Activated T-cell treated with anti-CD3 and anti-CD28 coated beads for 24 hours (primary cell): ENCODE data around the gene RIPK1.
"Not testable (repeated sequence)": the region's sequence is repeated elsewhere in the genome, so short reads cannot be mapped to it uniquely, and the experiment has no call there.

ENCODE experiments used
- DNase-seq: peaks from one replicate; pipeline ENCODE4 v3.0.0-alpha.2; 2020; ENCODE audit warnings: low read depth

RIPK1 gene

GRCh38 chr6:3136292-3137011 is 68.2 kb downstream of the RIPK1 start:
- DNase-seq: no peak

GRCh38 chr6:3137057-3137777 is 68.9 kb downstream of the RIPK1 start:
- DNase-seq: no peak

DNA sequence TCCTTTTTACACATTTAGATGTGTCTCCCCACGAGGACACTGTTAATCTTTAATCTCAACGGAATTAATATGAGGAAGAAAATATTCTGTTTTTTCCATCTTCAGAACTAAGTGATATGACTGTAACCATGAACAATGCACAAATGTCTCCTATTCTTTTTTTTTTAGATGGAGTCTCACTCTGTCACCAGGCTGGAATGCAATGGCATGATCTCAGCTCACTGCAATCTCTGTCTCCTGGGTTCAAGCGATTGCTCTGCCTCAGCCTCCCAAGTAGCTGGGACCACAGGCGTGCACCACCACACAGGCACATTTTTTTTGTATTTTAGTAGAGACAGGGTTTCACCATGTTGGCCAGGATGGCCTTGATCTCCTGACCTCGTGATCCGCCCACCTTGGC is 69.6 kb downstream of the RIPK1 start:
- DNase-seq: not testable (repeated sequence)

DNA sequence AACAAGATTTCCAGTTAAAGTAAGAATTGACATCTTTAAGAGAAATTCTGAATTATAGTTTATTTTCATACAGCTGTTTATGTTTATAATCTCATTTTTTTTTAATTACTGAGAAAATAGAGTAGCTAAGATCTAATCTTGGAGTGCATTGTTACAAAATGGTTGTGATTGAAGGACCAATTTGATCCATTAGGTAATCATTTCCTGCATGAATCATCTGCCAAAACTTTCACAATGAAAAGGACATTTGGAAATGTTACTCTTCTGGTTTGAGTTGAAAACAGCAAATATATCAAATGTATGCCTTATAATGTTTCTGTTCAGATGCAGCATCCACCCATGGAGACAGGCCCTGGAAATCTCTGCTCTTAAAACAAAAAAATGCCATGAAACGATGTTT is 70.0 kb downstream of the RIPK1 start:
- no peak for DNase-seq

DNA sequence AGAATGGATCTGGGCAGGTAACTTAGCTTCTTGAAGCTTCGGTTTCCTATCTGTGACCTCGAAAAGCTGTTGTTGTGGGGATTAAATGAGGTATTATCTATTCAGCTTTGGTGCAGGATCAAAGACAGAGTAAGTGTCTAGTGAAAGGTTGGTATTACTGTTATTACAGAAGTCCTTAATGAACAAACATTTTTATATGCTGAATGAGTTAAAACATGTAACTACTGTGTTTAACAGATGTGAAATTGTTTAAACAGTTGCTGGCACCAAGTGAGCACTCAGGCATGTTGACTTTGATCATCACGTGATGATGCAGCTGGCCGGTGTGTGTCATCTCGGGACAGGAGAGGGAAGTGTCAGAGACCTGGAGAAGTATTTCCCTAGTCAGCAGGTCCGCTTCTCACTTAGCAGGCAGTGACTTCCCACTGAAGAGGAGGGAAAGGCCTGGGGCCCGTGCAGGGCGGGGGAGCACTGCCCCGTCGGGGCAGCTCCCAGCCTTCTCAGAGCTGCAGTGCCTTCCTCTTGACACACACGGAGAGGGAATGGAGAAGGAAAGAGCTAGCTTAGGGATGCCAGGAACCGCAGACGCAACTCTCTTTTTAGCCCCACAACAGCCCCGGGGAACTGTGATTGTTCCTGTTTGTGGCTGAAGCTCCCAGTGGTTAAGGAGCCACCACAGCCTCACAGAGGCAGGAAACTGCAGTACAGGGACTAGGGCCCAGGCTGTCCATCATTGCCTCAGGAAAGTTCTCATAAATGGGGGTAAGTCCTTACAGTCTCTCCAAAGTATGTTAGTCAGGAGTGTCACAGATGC is 71.0 kb downstream of the RIPK1 start:
- no peak for DNase-seq

GRCh38 chr6:3140201-3140600 is 71.9 kb downstream of the RIPK1 start:
- no peak for DNase-seq

- no peak for DNase-seq
Observed at GRCh38 chr6:3142536-3142935, 74.2 kb downstream of the RIPK1 start.

- DNase-seq: no peak
Observed at GRCh38 chr6:3143158-3143557, 74.9 kb downstream of the RIPK1 start.

DNA sequence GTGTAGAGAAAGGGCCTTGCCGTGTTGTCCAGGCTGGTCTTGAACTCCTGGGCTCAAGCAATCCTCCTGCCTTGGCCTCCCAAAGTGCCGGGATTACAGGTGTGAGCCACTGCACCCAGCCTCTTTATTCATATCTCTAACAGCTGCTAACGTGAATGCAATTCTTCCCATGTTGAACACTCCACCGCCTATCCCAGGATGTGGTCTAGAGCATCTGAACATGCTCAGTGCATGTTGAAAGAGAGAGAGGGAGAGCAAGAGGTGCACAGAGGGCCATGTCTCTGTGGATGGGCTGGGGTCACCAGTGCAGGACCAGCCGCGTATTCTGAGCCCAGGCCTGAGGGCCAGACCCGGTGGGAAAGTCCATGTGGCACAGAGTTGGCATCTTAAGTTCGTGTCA is 76.3 kb downstream of the RIPK1 start:
- no peak for DNase-seq

- no peak for DNase-seq
Observed at GRCh38 chr6:3147914-3148757, 79.8 kb downstream of the RIPK1 start.

GRCh38 chr6:3151691-3152090 is 83.4 kb downstream of the RIPK1 start:
- DNase-seq: no peak

DNA sequence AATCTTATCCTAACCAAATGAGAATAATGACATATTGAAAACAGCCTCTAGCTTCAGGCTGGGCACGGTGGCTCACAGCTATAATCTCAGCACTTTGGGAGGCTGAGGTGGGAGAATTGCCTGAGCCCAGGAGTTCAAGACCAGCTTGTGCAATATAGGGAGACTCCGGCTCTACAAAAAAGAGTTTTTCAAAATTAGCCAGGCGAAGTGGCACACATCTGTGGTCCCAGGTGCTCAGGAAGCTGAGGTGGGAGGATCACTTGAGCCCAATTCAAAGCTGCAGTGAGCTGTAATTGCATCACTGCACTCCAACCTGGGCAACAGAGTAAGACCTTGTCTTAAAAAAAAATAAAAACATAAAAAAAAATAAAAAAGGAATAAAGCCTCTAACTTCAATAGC is 84.4 kb downstream of the RIPK1 start:
- DNase-seq: no peak

GRCh38 chr6:3155416-3155815 is 87.1 kb downstream of the RIPK1 start:
- not testable (repeated sequence) for DNase-seq

DNA sequence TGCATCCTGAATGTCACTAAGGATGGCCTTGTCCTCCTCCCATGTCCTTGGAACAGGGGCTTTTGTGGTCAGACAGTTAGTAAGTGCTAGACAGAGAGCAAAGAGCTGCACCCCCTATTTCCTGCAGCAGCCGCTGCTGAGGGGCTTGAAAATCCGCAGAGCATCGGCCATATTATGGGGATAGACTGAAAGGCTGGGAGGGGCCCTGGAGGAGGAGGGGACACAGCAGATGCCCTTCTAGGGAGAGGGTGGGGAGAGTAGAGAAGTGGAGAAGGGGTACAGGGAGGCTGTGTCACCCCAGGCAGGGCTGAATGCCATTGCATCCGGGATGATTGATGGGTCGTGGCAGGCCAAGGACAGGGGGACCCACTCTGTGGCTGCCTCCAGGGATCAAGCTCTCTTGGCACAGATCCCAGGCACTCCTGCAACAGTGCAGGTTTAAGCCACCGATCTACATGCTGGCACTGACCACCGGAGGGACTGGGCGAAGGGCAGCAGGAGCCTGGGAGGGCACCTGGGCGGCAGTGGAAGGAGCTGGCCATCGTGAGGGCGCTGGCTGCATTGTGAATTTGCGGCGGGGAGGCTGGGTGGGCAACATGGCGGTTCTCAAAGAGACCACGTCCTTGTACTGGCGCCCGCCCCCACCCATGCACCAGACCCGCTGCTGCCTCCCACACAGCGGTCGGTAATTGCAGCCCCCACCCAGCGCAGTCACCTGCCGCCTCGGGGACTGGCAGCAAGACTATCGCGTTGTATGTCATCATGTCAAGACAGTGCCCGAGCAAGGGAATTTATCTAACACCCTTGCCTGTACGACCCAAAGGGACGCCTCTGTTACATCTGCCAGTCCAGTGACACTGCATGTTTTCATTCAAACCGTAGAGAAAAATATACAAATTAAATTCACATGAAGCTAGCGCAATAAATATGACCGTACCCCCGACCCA is 88.2 kb downstream of the RIPK1 start:
- DNase-seq: not testable (repeated sequence)

DNA sequence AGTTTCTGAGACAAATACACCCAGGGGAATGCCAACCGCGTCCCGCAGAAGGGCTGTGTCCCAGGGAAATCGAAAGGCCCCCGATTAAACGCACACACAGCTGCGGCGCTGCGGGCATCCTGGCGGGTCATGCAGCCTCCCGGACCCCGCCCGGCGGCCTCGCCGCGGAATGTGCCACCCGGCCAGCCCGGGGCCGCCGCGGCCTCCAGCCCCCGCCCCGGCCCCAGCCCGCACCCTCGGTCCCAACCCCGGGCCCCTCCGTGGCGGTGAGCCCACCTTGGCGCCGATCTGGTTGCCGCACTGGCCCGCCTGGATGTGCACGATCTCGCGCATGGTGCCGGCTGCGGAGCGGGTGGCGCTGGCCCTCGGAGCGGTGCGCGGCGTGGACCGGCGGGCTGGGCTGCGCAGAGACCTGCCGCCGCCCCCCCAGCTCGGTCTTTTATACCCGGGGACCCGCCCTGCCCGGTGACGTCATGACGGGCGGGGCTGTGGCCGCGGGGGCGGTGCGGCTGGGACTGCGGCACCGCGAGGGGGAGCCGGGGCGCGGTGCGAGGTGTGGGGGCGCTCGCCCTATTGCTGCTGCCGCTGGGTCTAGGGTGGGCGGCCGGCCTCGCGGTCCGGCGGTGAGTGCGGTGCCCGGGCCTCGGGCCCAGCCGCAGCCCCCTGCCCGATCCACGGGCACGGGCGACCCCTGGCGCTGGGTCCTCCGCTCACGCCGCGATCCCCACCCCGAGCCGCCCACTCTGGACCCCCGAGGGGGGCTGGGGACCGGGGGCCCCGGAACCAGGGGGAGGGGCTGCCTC is 89.0 kb downstream of the RIPK1 start, which contains the start of gene TUBB2A:
TSS of gene TUBB2A (minus strand) at position 414 of the 803 bp plus-strand sequence. CDS start at position 333, 81 bp downstream.
- DNase-seq: peak; percentile 77

GRCh38 chr6:3159805-3160781 is 91.8 kb downstream of the RIPK1 start:
- peak; percentile 48 for DNase-seq

- no peak for DNase-seq
Observed at GRCh38 chr6:3162067-3162497, 93.8 kb downstream of the RIPK1 start.

DNA sequence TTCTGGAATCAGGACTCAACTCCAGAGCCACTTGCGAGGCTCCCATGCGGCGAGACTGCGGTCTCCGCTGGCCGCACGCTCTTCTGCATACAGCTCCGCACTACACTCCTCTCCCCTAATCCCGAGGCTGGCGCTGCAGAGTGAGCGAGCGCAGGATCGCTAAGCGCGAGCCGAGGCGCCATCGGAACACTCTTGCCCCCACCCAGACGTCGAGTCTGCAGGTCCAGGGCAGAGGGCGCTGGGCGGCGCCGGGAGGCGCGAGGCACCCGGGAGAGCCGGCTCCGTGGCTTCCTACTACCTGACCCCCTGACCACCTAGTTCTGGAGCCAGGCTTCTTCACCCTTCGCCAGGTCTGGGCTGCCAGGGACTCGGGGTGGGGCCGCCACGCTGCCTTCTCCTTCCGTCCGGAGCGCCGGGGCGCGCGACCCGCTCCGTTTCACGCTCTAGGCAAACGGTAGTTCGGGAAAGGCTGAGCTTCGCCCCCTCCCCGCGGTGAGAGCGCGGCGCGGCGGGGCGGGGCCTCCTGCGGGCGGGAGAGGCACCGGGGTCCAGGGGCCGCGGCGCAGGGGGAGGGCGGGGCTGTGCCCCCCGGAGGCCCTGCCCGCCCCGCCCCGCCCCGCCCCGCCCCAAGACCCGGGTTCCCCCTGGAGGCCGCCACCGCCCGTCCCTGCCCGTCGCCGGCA is 94.4 kb downstream of the RIPK1 start:
- DNase-seq: peak; percentile 29
